ENCODE data around the gene TPH2.
A peak's percentile ranks its signal among the peaks of the same experiment; 100 is the strongest.

TPH2 gene

DNA sequence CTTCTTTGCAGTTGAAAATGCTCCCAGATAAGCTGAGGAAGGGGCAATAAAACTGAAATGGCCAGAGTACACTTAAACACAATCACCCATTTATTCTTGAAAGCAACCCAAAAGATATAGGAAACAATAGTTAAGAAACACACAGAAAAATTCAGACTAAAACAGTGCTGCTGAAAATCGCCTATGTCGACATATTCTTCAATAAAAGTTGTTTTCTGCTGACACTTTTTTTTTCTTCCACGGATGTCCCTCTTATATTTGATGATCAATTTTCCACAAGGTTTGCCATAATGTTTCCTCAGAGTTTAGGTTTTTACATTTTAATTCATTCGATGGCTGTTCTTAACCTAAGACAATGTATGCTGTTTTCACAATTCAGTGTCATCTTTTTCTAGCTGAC, 74.2 kb downstream of the TPH2 start:
- TF ChIP-seq, protein P1, sequence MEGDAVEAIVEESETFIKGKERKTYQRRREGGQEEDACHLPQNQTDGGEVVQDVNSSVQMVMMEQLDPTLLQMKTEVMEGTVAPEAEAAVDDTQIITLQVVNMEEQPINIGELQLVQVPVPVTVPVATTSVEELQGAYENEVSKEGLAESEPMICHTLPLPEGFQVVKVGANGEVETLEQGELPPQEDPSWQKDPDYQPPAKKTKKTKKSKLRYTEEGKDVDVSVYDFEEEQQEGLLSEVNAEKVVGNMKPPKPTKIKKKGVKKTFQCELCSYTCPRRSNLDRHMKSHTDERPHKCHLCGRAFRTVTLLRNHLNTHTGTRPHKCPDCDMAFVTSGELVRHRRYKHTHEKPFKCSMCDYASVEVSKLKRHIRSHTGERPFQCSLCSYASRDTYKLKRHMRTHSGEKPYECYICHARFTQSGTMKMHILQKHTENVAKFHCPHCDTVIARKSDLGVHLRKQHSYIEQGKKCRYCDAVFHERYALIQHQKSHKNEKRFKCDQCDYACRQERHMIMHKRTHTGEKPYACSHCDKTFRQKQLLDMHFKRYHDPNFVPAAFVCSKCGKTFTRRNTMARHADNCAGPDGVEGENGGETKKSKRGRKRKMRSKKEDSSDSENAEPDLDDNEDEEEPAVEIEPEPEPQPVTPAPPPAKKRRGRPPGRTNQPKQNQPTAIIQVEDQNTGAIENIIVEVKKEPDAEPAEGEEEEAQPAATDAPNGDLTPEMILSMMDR (IDR thresholded peaks at IDR 0.05; ENCODE audit: borderline replicate concordance, control extremely low read depth, extremely low read depth, insufficient read depth, missing control alignments): no peak
- DNase-seq (ENCODE audit: low spot score): no peak
- in situ Hi-C loops (cut with MboI; ENCODE audit: low sequenced_read_pairs, unreplicated experiment): no loop called here

DNA sequence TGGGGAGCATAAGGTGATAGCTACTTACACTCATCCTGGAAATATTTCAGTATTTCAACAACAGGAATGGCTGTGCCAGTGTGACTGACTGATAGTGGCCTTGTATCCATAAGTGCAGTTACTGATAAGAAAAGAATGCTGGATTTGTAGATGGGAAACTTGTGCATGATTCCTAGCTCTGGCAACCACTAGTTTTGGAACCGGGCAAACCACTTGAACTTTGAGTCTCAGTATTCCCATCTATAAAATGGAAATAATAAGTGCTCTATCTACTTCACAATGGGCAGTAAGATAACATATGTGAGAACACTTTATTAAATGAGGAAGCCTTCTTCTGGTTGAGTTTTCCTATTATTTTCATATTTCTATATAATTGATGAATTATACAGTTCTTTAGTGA, 77.2 kb downstream of the TPH2 start:
- DNase-seq (ENCODE audit: low spot score): no peak
- TF ChIP-seq, protein P1 (IDR thresholded peaks at IDR 0.05; ENCODE audit: borderline replicate concordance, control extremely low read depth, extremely low read depth, insufficient read depth, missing control alignments): no peak
- in situ Hi-C loops (cut with MboI; ENCODE audit: low sequenced_read_pairs, unreplicated experiment): no loop called here

DNA sequence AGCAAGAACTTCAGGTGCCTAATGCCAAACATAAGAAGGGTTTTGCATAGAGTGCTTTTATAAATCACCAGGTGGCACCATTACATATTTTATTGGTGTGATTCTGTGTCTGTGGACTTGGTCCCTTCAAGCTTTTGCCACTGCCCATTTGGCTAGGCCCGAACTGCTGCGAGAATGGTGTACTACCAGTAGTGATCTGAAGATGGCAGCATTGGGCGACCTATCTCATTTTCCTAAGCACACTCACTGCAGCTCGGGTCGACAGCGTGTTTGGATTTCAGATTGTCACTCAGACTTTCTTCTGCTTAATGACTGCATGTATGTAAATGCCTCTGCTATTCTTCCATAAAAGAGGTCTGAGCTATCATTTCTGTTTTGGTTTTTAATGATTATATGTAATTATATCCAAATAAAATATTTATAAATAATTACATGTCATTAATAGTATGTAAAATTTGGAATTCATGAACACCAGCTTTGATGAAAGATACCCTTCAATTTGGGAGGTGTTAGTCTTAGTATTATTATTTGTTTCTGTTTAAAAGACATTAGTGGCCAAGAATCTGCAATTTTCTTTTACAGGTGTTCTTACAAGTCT, 78.5 kb downstream of the TPH2 start:
- in situ Hi-C loops (cut with MboI; ENCODE audit: low sequenced_read_pairs, unreplicated experiment): no loop called here
- TF ChIP-seq, protein P1 (IDR thresholded peaks at IDR 0.05; ENCODE audit: borderline replicate concordance, control extremely low read depth, extremely low read depth, insufficient read depth, missing control alignments): peak; percentile 82
- peak; percentile 53 for DNase-seq (ENCODE audit: low spot score)

DNA sequence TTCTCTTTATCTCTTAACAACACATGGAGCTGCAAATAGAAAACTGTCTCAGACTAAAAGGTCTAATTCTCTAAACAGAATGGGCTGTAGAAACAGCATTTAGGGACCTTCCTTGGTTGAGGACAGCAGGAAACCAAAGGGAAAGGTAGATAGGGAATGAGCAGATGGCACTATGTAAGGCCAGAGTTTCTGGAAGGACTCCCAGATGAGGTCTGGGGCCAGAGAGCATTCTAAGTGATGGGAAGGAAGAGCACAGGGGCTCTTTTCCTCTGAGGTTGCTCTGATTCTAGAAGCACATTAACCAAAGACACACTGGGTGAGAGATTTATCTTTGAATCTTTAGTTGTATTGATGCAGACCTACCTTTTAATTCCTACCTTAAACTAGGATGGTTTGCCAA, 79.4 kb downstream of the TPH2 start:
- in situ Hi-C loops (cut with MboI; ENCODE audit: low sequenced_read_pairs, unreplicated experiment): no loop called here
- TF ChIP-seq, protein P1 (IDR thresholded peaks at IDR 0.05; ENCODE audit: borderline replicate concordance, control extremely low read depth, extremely low read depth, insufficient read depth, missing control alignments): no peak
- no peak for DNase-seq (ENCODE audit: low spot score)

DNA sequence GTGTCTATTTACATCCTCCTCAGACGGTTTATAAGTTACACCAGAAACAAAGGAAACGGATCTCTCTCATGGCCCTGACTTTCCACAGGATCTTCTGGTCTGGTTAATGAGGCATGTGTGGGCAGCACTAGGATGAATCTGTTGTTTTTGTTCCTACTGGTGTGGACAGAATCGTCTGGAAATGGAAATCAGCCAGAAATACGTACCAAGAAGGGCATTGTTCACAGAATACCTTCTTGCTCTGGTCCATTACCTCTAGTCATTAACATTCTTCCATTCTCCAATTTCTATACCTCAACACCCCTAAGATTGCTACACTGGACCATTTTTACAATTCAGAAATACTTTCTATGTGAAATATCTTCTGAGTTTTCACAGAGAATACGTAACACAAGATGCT, 86.0 kb downstream of the TPH2 start:
- in situ Hi-C loops (cut with MboI; ENCODE audit: low sequenced_read_pairs, unreplicated experiment): no loop called here
- TF ChIP-seq, protein P1 (IDR thresholded peaks at IDR 0.05; ENCODE audit: borderline replicate concordance, control extremely low read depth, extremely low read depth, insufficient read depth, missing control alignments): no peak
- no peak for DNase-seq (ENCODE audit: low spot score)

DNA sequence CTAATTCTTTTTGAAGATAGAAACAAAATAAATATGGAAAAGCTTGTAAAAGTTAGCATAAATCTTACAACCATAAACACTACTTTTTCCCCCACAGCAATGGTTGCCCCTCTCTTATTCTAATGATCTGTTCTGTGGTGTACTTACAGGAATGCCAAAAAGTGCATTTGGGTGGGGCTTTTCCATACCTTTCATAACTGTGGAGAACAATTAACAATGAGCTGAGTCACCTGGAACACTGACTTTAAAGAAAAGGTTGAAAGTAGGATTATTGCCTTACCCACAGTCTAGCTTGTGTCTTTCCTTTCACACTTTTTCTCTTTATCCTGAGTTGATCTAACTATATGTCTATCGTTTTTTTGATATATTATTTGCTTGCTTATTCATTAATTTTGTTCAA, 86.9 kb downstream of the TPH2 start:
- DNase-seq (ENCODE audit: low spot score): no peak
- in situ Hi-C loops (cut with MboI; ENCODE audit: low sequenced_read_pairs, unreplicated experiment): no loop called here
- TF ChIP-seq, protein P1 (IDR thresholded peaks at IDR 0.05; ENCODE audit: borderline replicate concordance, control extremely low read depth, extremely low read depth, insufficient read depth, missing control alignments): no peak
